KMS-11 (cell line): ENCODE measurements around the gene SCGB1D1.

Experiments
- H2AFZ ChIP-seq: fragments of 200-600 bp; sonication (generic); 2 replicates; pipeline ENCODE4 v1.6.1; 2016; ENCODE audit warnings: antibody characterized with exemption, mixed run types, low read depth
- H3K27ac ChIP-seq: fragments of 200-600 bp; sonication (generic); 2 replicates; pipeline ENCODE4 v1.6.1; 2016; ENCODE audit warnings: mild to moderate bottlenecking, mixed run types
- H3K27me3 ChIP-seq: fragments of 200-600 bp; sonication (generic); 2 replicates; pipeline ENCODE4 v1.6.1; 2017; ENCODE audit warnings: mild to moderate bottlenecking, low read depth, mixed run types, moderate library complexity; ENCODE audit not compliant: insufficient read depth
- H3K36me3 ChIP-seq: fragments of 200-600 bp; sonication (generic); 2 replicates; pipeline ENCODE4 v1.6.1; 2017; ENCODE audit warnings: mild to moderate bottlenecking, mixed run types; ENCODE audit not compliant: insufficient read depth
- H3K4me1 ChIP-seq: fragments of 200-600 bp; sonication (generic); 2 replicates; pipeline ENCODE4 v1.6.1; 2016; ENCODE audit warnings: mild to moderate bottlenecking, low read depth, mixed run types; ENCODE audit not compliant: poor library complexity, severe bottlenecking
- H3K4me2 ChIP-seq: fragments of 200-600 bp; sonication (generic); 2 replicates; pipeline ENCODE4 v1.7.0; 2016; ENCODE audit warnings: mild to moderate bottlenecking, mixed run types
- H3K4me3 ChIP-seq: fragments of 200-600 bp; sonication (generic); IDR thresholded peaks from 2 replicates; pipeline ENCODE4 v1.6.1; 2017; ENCODE audit warnings: low read depth, low read length, mixed read lengths; ENCODE audit not compliant: insufficient read depth
- H3K79me2 ChIP-seq: fragments of 200-600 bp; sonication (generic); 2 replicates; pipeline ENCODE4 v1.6.1; 2016; ENCODE audit warnings: low read depth, mixed run types; ENCODE audit not compliant: insufficient read depth
- H3K9ac ChIP-seq: fragments of 200-600 bp; sonication (generic); 2 replicates; pipeline ENCODE4 v1.6.1; 2016; ENCODE audit warnings: mild to moderate bottlenecking, mixed run types
- H4K20me1 ChIP-seq: fragments of 200-600 bp; sonication (generic); 2 replicates; pipeline ENCODE4 v1.6.1; 2016; ENCODE audit warnings: mild to moderate bottlenecking, mixed run types; ENCODE audit not compliant: insufficient read depth
- TF ChIP-seq, protein P1 (sequence below): fragments of 200-600 bp; sonication (generic); conservative IDR thresholded peaks from 2 replicates; pipeline ENCODE4 v1.6.1; 2017; ENCODE audit warnings: low read depth, mild to moderate bottlenecking, antibody characterized with exemption, low read length, moderate library complexity, mixed read lengths

Gene SCGB1D1

DNA sequence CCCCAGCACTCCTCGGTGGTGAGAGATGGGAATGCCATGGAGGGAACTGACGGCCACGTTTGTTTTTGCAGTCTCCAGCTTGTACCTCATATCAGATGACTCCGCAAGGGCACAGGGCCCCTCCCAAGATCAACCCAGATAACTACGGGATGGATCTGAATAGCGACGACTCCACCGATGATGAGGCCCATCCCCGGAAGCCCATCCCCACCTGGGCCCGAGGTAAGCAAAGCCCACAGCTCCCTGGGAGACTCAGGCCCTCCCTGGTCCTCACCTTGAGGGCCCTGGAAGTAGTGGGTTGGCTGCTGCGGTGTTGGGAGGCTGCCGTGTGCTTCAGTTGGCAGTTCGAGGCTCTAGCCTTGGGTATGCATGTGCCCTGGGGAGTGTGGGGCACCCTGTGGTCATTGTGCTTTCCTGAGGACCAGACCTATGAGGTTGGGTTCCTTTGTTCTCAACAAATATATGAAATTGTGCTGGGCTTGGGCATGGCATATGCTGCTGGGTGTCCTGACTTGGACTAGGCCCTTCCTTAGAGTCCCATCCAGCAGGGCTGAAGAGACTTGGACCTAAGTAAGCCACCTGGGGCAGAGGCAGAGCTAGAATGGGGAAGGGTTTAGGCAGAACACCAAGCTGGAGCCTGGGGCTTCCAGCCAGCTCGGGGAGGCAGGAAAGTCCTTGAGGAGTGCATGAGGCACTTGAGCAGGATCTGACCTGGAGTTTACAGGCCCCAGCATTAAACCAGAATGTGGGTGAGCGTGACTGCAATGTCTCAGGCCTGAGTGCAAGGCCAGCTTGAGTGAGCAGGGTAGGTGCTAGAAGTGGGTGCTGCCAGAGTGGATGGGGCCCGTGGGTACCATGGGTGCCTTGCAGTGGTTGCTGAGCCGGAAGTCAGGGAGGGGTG lies 39.8 kb upstream of the SCGB1D1 start:
- Histone ChIP-seq H3K79me2 (no peaks in the 10 kb centered on the region), H3K4me3 (no peak overlapping the region), H3K9ac (no peak overlapping the region), H3K4me1 (no peaks in the 10 kb centered on the region), H3K27ac (no peak overlapping the region), H4K20me1 (no peaks in the 10 kb centered on the region), H3K4me2 (no peak overlapping the region), H2AFZ (no peak overlapping the region), H3K36me3 (no peaks in the 10 kb centered on the region), H3K27me3 (no peaks in the 10 kb centered on the region)
- TF ChIP-seq, protein P1, sequence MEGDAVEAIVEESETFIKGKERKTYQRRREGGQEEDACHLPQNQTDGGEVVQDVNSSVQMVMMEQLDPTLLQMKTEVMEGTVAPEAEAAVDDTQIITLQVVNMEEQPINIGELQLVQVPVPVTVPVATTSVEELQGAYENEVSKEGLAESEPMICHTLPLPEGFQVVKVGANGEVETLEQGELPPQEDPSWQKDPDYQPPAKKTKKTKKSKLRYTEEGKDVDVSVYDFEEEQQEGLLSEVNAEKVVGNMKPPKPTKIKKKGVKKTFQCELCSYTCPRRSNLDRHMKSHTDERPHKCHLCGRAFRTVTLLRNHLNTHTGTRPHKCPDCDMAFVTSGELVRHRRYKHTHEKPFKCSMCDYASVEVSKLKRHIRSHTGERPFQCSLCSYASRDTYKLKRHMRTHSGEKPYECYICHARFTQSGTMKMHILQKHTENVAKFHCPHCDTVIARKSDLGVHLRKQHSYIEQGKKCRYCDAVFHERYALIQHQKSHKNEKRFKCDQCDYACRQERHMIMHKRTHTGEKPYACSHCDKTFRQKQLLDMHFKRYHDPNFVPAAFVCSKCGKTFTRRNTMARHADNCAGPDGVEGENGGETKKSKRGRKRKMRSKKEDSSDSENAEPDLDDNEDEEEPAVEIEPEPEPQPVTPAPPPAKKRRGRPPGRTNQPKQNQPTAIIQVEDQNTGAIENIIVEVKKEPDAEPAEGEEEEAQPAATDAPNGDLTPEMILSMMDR = no peak

DNA sequence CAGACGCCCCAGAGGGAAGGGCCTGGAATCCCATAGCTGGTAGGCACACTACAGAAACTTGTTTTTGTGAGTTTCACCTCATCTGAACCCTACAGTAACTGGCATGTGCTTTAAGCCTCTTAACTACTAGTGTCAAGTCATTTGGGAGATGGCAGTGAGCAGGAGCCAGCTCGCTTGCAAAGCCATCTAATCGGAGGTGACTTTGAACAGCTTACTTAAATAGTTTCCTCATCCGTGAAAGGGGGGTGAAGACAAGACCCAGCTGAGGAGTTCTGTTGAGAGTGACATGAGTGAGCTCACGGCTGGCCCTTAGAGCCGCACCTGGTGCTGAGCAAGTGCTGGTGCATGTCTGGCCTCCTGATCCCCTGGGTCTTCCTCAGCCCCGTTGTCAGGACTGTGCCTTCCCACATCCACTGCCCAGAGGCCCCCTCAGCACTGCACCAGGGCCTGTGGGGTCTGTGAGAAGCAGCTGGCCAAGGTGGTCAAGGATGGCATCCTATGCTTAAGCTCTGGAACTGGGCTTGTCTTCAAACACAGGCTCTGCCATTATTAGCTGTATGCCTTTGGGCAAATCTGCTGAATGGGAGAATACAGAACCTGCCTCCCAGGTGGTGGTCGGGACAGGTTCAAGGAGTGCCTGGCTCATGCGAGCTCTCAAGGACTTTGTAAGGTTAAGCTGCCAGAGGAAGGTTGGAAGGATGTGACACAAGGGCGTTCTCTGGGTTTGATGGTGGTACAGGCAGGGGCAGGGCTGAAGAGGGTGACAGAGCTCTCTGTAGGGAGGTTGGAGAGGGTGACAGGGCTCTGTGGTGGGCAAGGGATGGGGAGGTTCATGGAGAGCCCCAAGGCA lies 38.9 kb upstream of the SCGB1D1 start:
- no peak overlapping the region for H2AFZ ChIP-seq
- no peak overlapping the region for H3K9ac ChIP-seq

DNA sequence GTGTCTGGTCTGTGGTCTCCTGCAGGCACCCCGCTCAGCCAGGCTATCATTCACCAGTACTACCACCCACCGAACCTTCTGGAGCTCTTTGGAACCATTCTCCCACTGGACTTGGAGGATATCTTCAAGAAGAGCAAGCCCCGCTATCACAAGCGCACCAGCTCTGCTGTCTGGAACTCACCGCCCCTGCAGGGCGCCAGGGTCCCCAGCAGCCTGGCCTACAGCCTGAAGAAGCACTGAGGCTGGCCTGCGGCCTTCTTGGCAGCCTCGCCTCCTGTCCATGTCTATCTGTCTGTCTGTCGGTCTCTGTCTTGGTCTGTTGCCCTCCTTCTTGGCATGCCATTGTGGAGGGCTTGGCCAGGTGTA lies 38.3 kb upstream of the SCGB1D1 start:
- H3K4me2 ChIP-seq = no peak overlapping the region
- TF ChIP-seq, protein P1 = no peak
- H2AFZ ChIP-seq = no peak overlapping the region
- H3K4me3 ChIP-seq = no peak overlapping the region
- no peaks in the 10 kb centered on the region for H4K20me1 ChIP-seq
- no peaks in the 10 kb centered on the region for H3K27me3 ChIP-seq
- no peaks in the 10 kb centered on the region for H3K4me1 ChIP-seq
- no peak overlapping the region for H3K27ac ChIP-seq
- H3K9ac ChIP-seq = no peak overlapping the region
- no peaks in the 10 kb centered on the region for H3K79me2 ChIP-seq
- H3K36me3 ChIP-seq = no peaks in the 10 kb centered on the region

More for the DNA sequence above, 38.9 kb upstream of the SCGB1D1 start:
- H3K27ac ChIP-seq = no peak overlapping the region
- H4K20me1 ChIP-seq = no peaks in the 10 kb centered on the region
- H3K4me2 ChIP-seq = no peak overlapping the region
- H3K4me1 ChIP-seq = no peaks in the 10 kb centered on the region
- no peaks in the 10 kb centered on the region for H3K79me2 ChIP-seq
- TF ChIP-seq, protein P1 = no peak
- H3K4me3 ChIP-seq = no peak overlapping the region
- H3K27me3 ChIP-seq = no peaks in the 10 kb centered on the region
- H3K36me3 ChIP-seq = no peaks in the 10 kb centered on the region

DNA sequence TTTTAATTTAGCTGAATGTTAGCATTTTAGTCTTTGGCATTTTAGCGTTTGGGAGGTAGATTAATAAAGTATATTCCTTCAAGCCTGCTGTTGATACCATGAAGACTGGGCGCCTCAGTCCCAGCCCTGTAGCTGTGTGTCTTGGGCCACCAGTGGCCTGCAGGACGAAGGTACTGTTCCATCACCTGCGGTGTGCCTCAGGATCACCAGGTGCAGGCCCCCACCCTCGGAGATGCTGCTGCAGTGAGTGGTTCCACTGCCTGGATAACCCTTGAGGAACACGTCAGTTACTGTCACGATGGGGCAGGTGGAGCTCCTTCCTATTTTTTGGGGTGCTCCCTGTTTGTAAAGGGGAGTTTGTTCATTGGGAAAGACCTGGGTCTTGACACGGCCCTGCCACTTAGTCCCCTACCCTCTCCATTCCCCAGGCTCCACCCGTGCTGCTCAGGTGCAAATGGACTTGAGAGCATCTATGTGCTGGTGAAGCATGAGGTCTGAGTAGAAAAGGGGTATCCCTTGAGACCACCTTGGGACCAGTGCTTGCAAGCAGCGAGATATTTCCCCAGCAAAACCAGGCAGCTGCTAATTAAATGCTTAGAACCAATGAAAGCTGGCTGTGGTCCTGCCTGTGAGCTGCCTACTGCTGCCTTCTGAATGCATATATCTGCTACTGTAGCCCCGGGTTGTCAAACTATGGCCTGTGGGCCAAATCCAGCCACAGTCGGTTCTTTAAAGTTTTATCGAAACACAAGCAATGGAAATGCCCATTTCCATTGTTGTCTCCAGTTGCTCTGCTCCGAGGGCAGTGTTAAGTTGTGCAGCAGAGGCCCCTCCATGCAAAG lies 37.5 kb upstream of the SCGB1D1 start:
- H3K4me3 ChIP-seq = no peak overlapping the region
- H3K27ac ChIP-seq = no peak overlapping the region
- H3K36me3 ChIP-seq = no peaks in the 10 kb centered on the region
- H2AFZ ChIP-seq = no peak overlapping the region
- no peaks in the 10 kb centered on the region for H3K79me2 ChIP-seq
- H3K4me1 ChIP-seq = no peaks in the 10 kb centered on the region
- no peak overlapping the region for H3K9ac ChIP-seq
- H4K20me1 ChIP-seq = no peaks in the 10 kb centered on the region
- H3K4me2 ChIP-seq = no peak overlapping the region
- TF ChIP-seq, protein P1 = no peak
- no peaks in the 10 kb centered on the region for H3K27me3 ChIP-seq
